IMR-90 (cell line): ENCODE measurements around the gene MAOB.

Source experiments
- BHLHE40 ChIP-seq: fragments of 150-350 bp; IDR thresholded peaks from 2 replicates; pipeline ENCODE4 v1.6.1; 2016; ENCODE audit warnings: mild to moderate bottlenecking, low read depth, low read length
- CEBPB ChIP-seq: IDR thresholded peaks from 2 replicates; pipeline ENCODE4 v1.6.1; 2012; ENCODE audit warnings: low read depth, low read length, improper control_type of control experiment
- CTCF ChIP-seq: conservative IDR thresholded peaks from 2 replicates; pipeline ENCODE4 v1.5.1; 2012; ENCODE audit warnings: mild to moderate bottlenecking, low read depth, low read length, improper control_type of control experiment
- ELK1 ChIP-seq: fragments of 150-350 bp; IDR thresholded peaks from 2 replicates; pipeline ENCODE4 v1.6.1; 2016; ENCODE audit warnings: low read depth, mild to moderate bottlenecking, low read length, moderate library complexity, borderline replicate concordance
- FOS ChIP-seq: fragments of 150-350 bp; IDR thresholded peaks from 2 replicates; pipeline ENCODE4 v1.6.1; 2016; ENCODE audit warnings: low read depth, low read length
- MXI1 ChIP-seq: IDR thresholded peaks from 2 replicates; pipeline ENCODE4 v1.6.1; 2012; ENCODE audit warnings: low read depth, mild to moderate bottlenecking, low read length, moderate library complexity, borderline replicate concordance
- POLR2A ChIP-seq: IDR thresholded peaks from 2 replicates; pipeline ENCODE4 v1.6.1; 2012; ENCODE audit warnings: mild to moderate bottlenecking, low read depth, low read length
- RFX5 ChIP-seq: IDR thresholded peaks from 2 replicates; pipeline ENCODE4 v1.8.0; 2012; ENCODE audit warnings: low read depth, mild to moderate bottlenecking, low read length, moderate library complexity

DNA sequence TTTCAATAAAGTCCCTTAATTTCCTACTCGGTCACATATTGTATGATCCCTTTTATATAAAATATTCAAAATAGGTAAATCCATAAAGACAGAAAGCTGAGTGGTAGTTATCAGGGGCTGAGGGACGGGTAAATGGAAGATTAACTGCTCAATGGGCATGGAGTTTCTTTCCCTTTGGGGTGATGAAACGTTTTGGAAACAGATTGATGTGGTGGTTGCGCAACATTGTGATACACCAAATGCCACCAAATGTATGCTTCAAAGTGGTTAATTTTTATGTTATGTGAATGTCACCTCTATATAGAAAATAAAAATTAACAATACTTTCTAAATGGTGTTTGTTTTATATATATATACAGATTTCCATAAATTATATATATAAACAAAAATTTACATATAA lies 15.0 kb upstream of the MAOB start:
- TF ChIP-seq FOS (no peak), CTCF (no peak), CEBPB (peak; percentile 92), BHLHE40 (no peak), POLR2A (no peak), ELK1 (no peak), MXI1 (no peak), RFX5 (no peak)
